IMR-90 (cell line): ENCODE data around the gene ABCB1. TPM values are rescaled to one million over a fixed set of nuclear protein-coding genes. Genes with fewer than 3 reads are reported as not detected.

Experiments used
- ATAC-seq: fragments of 200-7000 bp; cut with Tn5 transposase; 2 replicates; pipeline ENCODE4 v1.9.1; 2020; ENCODE audit warnings: low read depth, mild to moderate bottlenecking, moderate library complexity
- BruUV-seq: library from RNA; stranded (reverse); fragments of 400-500 nt; replicated peaks from 2 replicates; lab custom pipeline; 2021; lab: Mats Ljungman, UMichigan
- CTCF ChIA-PET: fragments of 300-600 bp; formaldehyde crosslinking; extraction: SDS; loops from one replicate; lab custom pipeline; 2021; ENCODE audit warnings: antibody characterized with exemption; lab: Yijun Ruan, JAX
- POLR2A ChIA-PET: fragments of 300-600 bp; sonication (Branson Sonifier 250); formaldehyde crosslinking; loops from one replicate; lab custom pipeline; 2022; ENCODE audit warnings: antibody characterized with exemption; ENCODE audit not compliant: unreplicated experiment; lab: Charles Lee
- DNase-seq: peaks from one replicate; pipeline ENCODE4 v3.0.0; 2013
- H2AFZ ChIP-seq: replicated peaks from 2 replicates; pipeline ENCODE3; 2013; ENCODE audit warnings: low read length, mild to moderate bottlenecking; ENCODE audit not compliant: poor library complexity
- H2AK5ac ChIP-seq: 2 replicates; pipeline ENCODE4 v1.6.1; 2013; ENCODE audit warnings: low read depth, low read length, inconsistent platforms
- H2AK9ac ChIP-seq: replicated peaks from 2 replicates; pipeline ENCODE3; 2013; ENCODE audit warnings: mild to moderate bottlenecking, low read depth, low read length, moderate library complexity; ENCODE audit not compliant: poor library complexity
- H2BK120ac ChIP-seq: 2 replicates; pipeline ENCODE4 v1.6.1; 2013; ENCODE audit warnings: low read depth, low read length, inconsistent platforms
- H2BK15ac ChIP-seq: 3 replicates; pipeline ENCODE4 v1.6.1; 2013; ENCODE audit warnings: low read depth, low read length, inconsistent platforms
- H2BK20ac ChIP-seq: 2 replicates; pipeline ENCODE4 v1.6.1; 2013; ENCODE audit warnings: low read depth, mild to moderate bottlenecking, inconsistent platforms, low read length, moderate library complexity
- H2BK5ac ChIP-seq: 2 replicates; pipeline ENCODE4 v1.6.1; 2013; ENCODE audit warnings: mild to moderate bottlenecking, low read depth, low read length, inconsistent platforms; ENCODE audit not compliant: poor library complexity, severe bottlenecking
- H3K14ac ChIP-seq: replicated peaks from 2 replicates; pipeline ENCODE4 v1.6.1; 2013; ENCODE audit warnings: low read depth, low read length, inconsistent platforms
- H3K18ac ChIP-seq: 2 replicates; pipeline ENCODE4 v1.6.1; 2013; ENCODE audit warnings: low read depth, low read length, control low read depth
- H3K23ac ChIP-seq: 2 replicates; pipeline ENCODE4 v1.6.1; 2013; ENCODE audit warnings: low read depth, low read length, inconsistent platforms
- H3K27ac ChIP-seq: 2 replicates; pipeline ENCODE4 v1.5.1; 2013; ENCODE audit warnings: mild to moderate bottlenecking, control low read depth, low read length; ENCODE audit not compliant: insufficient read depth
- H3K27me3 ChIP-seq: 2 replicates; pipeline ENCODE4 v1.6.1; 2013; ENCODE audit warnings: low read length; ENCODE audit not compliant: control insufficient read depth, insufficient read depth
- H3K36me3 ChIP-seq: 2 replicates; pipeline ENCODE4 v1.6.1; 2013; ENCODE audit warnings: low read length, mixed read lengths; ENCODE audit not compliant: control insufficient read depth, insufficient read depth
- H3K4ac ChIP-seq: 2 replicates; pipeline ENCODE4 v1.6.1; 2013; ENCODE audit warnings: low read depth, low read length, inconsistent platforms
- H3K4me1 ChIP-seq: 2 replicates; pipeline ENCODE4 v1.6.1; 2013; ENCODE audit warnings: low read length, mixed read lengths; ENCODE audit not compliant: control insufficient read depth, insufficient read depth
- H3K4me2 ChIP-seq: 2 replicates; pipeline ENCODE4 v1.6.1; 2013; ENCODE audit warnings: low read depth, mild to moderate bottlenecking, control low read depth, low read length, moderate library complexity
- H3K4me3 ChIP-seq: 2 replicates; pipeline ENCODE4 v1.5.1; 2013; ENCODE audit warnings: low read depth, mild to moderate bottlenecking, control low read depth, low read length, moderate library complexity; ENCODE audit not compliant: insufficient read depth
- H3K56ac ChIP-seq: 2 replicates; pipeline ENCODE4 v1.6.1; 2013; ENCODE audit warnings: low read length, inconsistent platforms; ENCODE audit not compliant: insufficient read depth; ENCODE audit errors: extremely low read depth
- H3K79me1 ChIP-seq, 2 experiments: 2 replicates each; pipeline ENCODE4 v1.6.1; 2013; ENCODE audit warnings: low read length in 2 of 2, inconsistent platforms in 1 of 2, low read depth in 1 of 2
- H3K9ac ChIP-seq: 2 replicates; pipeline ENCODE4 v1.6.1; 2013; ENCODE audit warnings: low read depth, low read length, control low read depth
- H3K9me1 ChIP-seq: 2 replicates; pipeline ENCODE4 v1.6.1; 2013; ENCODE audit warnings: low read length, inconsistent platforms; ENCODE audit not compliant: insufficient read depth
- H3K9me3 ChIP-seq: 2 replicates; pipeline ENCODE4 v1.6.1; 2013; ENCODE audit warnings: low read length; ENCODE audit not compliant: control insufficient read depth, insufficient read depth
- H4K20me1 ChIP-seq: 2 replicates; pipeline ENCODE4 v1.6.1; 2013; ENCODE audit warnings: low read length, inconsistent platforms; ENCODE audit not compliant: insufficient read depth
- H4K5ac ChIP-seq: 2 replicates; pipeline ENCODE4 v1.6.1; 2013; ENCODE audit warnings: mild to moderate bottlenecking, low read depth, low read length, control low read depth
- H4K8ac ChIP-seq, 2 experiments: 2 replicates each; pipeline ENCODE4 v1.6.1; 2013; ENCODE audit warnings: low read depth in 2 of 2, low read length in 2 of 2, control low read depth in 1 of 2, inconsistent platforms in 1 of 2
- H4K91ac ChIP-seq: 2 replicates; pipeline ENCODE4 v1.6.1; 2013; ENCODE audit warnings: low read depth, low read length, inconsistent platforms; ENCODE audit not compliant: insufficient read depth
- CHD1 ChIP-seq: IDR thresholded peaks from 2 replicates; pipeline ENCODE4 v1.6.1; 2012; ENCODE audit warnings: low read depth, low read length, improper control_type of control experiment
- RCOR1 ChIP-seq: IDR thresholded peaks from 2 replicates; pipeline ENCODE4 v1.6.1; 2012; ENCODE audit warnings: mild to moderate bottlenecking, low read length, improper control_type of control experiment; ENCODE audit not compliant: insufficient replicate concordance
- WGBS, 2 experiments: methylation state at CpG; one replicate each; pipeline versions ENCODE4 v1.1.5 to v1.1.7; 2013; ENCODE audit warnings: missing lambda C conversion rate in 2 of 2; ENCODE audit not compliant: insufficient read length in 1 of 2; ENCODE audit errors: extremely low coverage in 2 of 2; 5-methylcytosine and 5-hydroxymethylcytosine counted together
- dilution Hi-C: fragments of 300-500 bp; cut with HindIII; formaldehyde crosslinking; loops from one replicate; pipeline ENCODE4 v1.14.3; 2018; ENCODE audit warnings: low sequenced_read_pairs; ENCODE audit not compliant: unreplicated experiment
- in situ Hi-C: fragments of 300-500 bp; cut with MboI; formaldehyde crosslinking; loops from 3 replicates; pipeline ENCODE4 v1.14.3; 2019; ENCODE audit warnings: low sequenced_read_pairs, inconsistent platforms, mixed read lengths
- intact Hi-C: fragments of 100-400 bp; cut with micrococcal nuclease; formaldehyde crosslinking; loops from 2 replicates; pipeline ENCODE4 v1.10.0; 2022
- polyA plus RNA-seq, 3 experiments: library from polyadenylated mRNA; depleted of rRNA; stranded (reverse); fragments of >200 nt; gene quantifications; 2 replicates each; pipeline ENCODE4 v1.2.3, GENCODE V29; 2012; ENCODE audit warnings: low replicate concordance in 1 of 3
- total RNA-seq: library from RNA; depleted of rRNA; stranded (reverse); fragments of >200 nt; gene quantifications from 2 replicates; pipeline ENCODE4 v1.2.3, GENCODE V29; 2012

Gene ABCB1
- total and polyA plus RNA-seq, 2 of the 4 experiments (the other 2 are of a cell fraction), result 0.80 to 0.90 TPM

- Histone ChIP-seq H3K9me1 (no peaks in the 10 kb centered on the region), H3K9ac (no peak overlapping the region), H3K79me1 (no peaks in the 10 kb centered on the region), H3K4ac (no peak overlapping the region), H3K27ac (no peak overlapping the region), H3K14ac (no peak overlapping the region), H3K4me2 (no peak overlapping the region), H3K23ac (no peak overlapping the region), H3K18ac (no peak overlapping the region), H3K4me3 (no peak overlapping the region), H3K36me3 (no peaks in the 10 kb centered on the region), H2BK5ac (no peak overlapping the region), H3K9me3 (no peaks in the 10 kb centered on the region), H4K5ac (no peak overlapping the region), H4K8ac (no peak overlapping the region), H4K91ac (no peak overlapping the region), H2AFZ (no peak overlapping the region), H3K27me3 (no peaks in the 10 kb centered on the region), H4K20me1 (no peaks in the 10 kb centered on the region), H2AK5ac (no peak overlapping the region), H2BK120ac (no peak overlapping the region), H2BK20ac (no peak overlapping the region), H3K4me1 (no peaks in the 10 kb centered on the region), H2BK15ac (no peak overlapping the region), H3K56ac (no peak overlapping the region), H2AK9ac (no peak overlapping the region)
- TF ChIP-seq CHD1 (no peak), RCOR1 (no peak)
- in situ Hi-C loops (no loop called here), intact Hi-C loops (no loop called here), dilution Hi-C loops (no loop called here)
- ATAC-seq (no peak), DNase-seq (no peak)
- no CpG with 5 or more reads among the region's 3 CpGs for WGBS, 2 experiments
- no TSS peak for BruUV-seq
- POLR2A ChIA-PET, result no interaction called here
- CTCF ChIA-PET, result no interaction called here
Observed at GRCh38 chr7:87517891-87518290, 82.8 kb downstream of the ABCB1 start.
